Daoy (cell line): ENCODE measurements around the gene TATDN2. TPM values are rescaled to one million over a fixed set of nuclear protein-coding genes. Genes with fewer than 3 reads are reported as not detected.

ENCODE experiments used
- DNase-seq: peaks from one replicate; pipeline ENCODE4 v3.0.0-alpha.2; 2015; ENCODE audit warnings: low read depth
- total RNA-seq: library from RNA; depleted of rRNA; stranded (reverse); fragments of >200 nt; shearing (Covaris generic); gene quantifications from 2 replicates; pipeline ENCODE4 v1.2.3, GENCODE V29; 2014; rRNA removed

Gene TATDN2
- total RNA-seq, 1 experiment from 2014 or later, result 5.9 TPM

GRCh38 chr3:10317961-10318350 lies 69.7 kb downstream of the TATDN2 start:
- DNase-seq, result no peak

- no peak for DNase-seq
Measured at GRCh38 chr3:10319251-10319650, 71.0 kb downstream of the TATDN2 start.

GRCh38 chr3:10319804-10320203 lies 71.5 kb downstream of the TATDN2 start:
- no peak for DNase-seq

- no peak for DNase-seq
Measured at GRCh38 chr3:10320320-10320677, 72.0 kb downstream of the TATDN2 start.

- DNase-seq, result no peak
Measured at GRCh38 chr3:10321630-10322351, 73.5 kb downstream of the TATDN2 start.

- DNase-seq, result no peak
Measured at GRCh38 chr3:10322352-10322710, 74.1 kb downstream of the TATDN2 start.

GRCh38 chr3:10327592-10327991 lies 79.3 kb downstream of the TATDN2 start:
- no peak for DNase-seq

GRCh38 chr3:10328460-10329071 lies 80.3 kb downstream of the TATDN2 start:
- no peak for DNase-seq

- DNase-seq, result no peak
Measured at GRCh38 chr3:10329495-10330015, 81.3 kb downstream of the TATDN2 start.

- no peak for DNase-seq
Measured at GRCh38 chr3:10330319-10330718, 82.1 kb downstream of the TATDN2 start.

Other genes with a start within 250 kb of the TATDN2 start
- 48.5 and 51.9 TPM in 2 replicates for gene FANCD2, start 222.0 kb upstream of the TATDN2 start, total RNA-seq
- not detected in 2 replicates for gene FANCD2OS, start 140.2 kb upstream of the TATDN2 start, total RNA-seq
- gene BRK1, start 132.8 kb upstream of the TATDN2 start, total RNA-seq, result 52.3 and 59.0 TPM in 2 replicates
- gene VHL, start 106.7 kb upstream of the TATDN2 start, total RNA-seq, result 23.8 and 25.0 TPM in 2 replicates
- 12.7 and 13.3 TPM in 2 replicates for gene IRAK2, start 83.5 kb upstream of the TATDN2 start, total RNA-seq
- not detected in 2 replicates for gene GHRL, start 44.5 kb downstream of the TATDN2 start, total RNA-seq
- 119 and 137 TPM in 2 replicates for gene SEC13, start 72.7 kb downstream of the TATDN2 start, total RNA-seq